ENCODE results near the gene TNRC18.

Gene TNRC18

GRCh38 chr7:5396542-5396941 is 27.1 kb downstream of the TNRC18 start:
- peaks cover 9% of the 10 kb centered on the region for H3K4me1 ChIP-seq (ENCODE audit: low read depth, poor library complexity, severe bottlenecking)
- peak overlapping the region; percentile 67 for H3K27ac ChIP-seq
- no peaks in the 10 kb centered on the region for H4K20me1 ChIP-seq (ENCODE audit: insufficient read depth)
- H3K4me3 ChIP-seq (IDR thresholded peaks at IDR 0.05; ENCODE audit: insufficient read depth, low read depth, low read length), result no peak overlapping the region
- TF ChIP-seq CTCF (conservative IDR thresholded peaks at IDR 0.05; ENCODE audit: low read depth, low read length), result no peak
- peak overlapping the region; percentile 87 for H3K4me2 ChIP-seq
- H3K9ac ChIP-seq, result peak overlapping the region; percentile 84
- peak overlapping the region; percentile 88 for H2AFZ ChIP-seq (ENCODE audit: low read depth)
- H3K36me3 ChIP-seq (ENCODE audit: insufficient read depth), result no peaks in the 10 kb centered on the region
- no peaks in the 10 kb centered on the region for H3K27me3 ChIP-seq (ENCODE audit: insufficient read depth, low read depth)
- H3K79me2 ChIP-seq (ENCODE audit: insufficient read depth, low read depth), result peaks cover 24% of the 10 kb centered on the region; the same call in 1 of the 2 replicates

DNA sequence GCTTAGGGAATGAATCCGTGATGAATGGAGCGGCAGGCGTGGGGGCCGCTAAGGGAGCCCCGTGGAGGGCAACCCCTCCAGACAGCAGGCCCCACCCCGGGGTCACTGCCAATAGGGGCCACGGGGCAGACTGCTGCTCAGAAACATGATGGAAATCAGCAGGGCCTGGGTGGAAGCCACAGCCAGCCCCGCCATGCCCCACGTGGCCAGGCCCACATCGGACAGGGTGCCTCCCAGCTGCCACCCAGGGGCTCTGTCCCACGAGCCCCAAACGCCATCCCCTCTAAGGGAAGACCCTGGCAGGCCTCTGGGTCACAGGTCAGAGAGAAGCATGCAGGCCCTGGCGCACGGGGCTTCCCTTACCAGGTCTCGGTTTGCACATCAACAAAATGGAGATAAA is 28.4 kb downstream of the TNRC18 start:
- no peak for TF ChIP-seq CTCF (conservative IDR thresholded peaks at IDR 0.05; ENCODE audit: low read depth, low read length)
- H3K4me2 ChIP-seq, result peak overlapping the region; percentile 14; the same call in 1 of the 2 replicates
- peaks cover 24% of the 10 kb centered on the region; the same call in 1 of the 2 replicates for H3K79me2 ChIP-seq (ENCODE audit: insufficient read depth, low read depth)
- H2AFZ ChIP-seq (ENCODE audit: low read depth), result no peak overlapping the region
- H3K9ac ChIP-seq, result no peak overlapping the region
- H3K27me3 ChIP-seq (ENCODE audit: insufficient read depth, low read depth), result no peaks in the 10 kb centered on the region
- H3K4me3 ChIP-seq (IDR thresholded peaks at IDR 0.05; ENCODE audit: insufficient read depth, low read depth, low read length), result no peak overlapping the region
- H4K20me1 ChIP-seq (ENCODE audit: insufficient read depth), result no peaks in the 10 kb centered on the region
- peaks cover 9% of the 10 kb centered on the region for H3K4me1 ChIP-seq (ENCODE audit: low read depth, poor library complexity, severe bottlenecking)
- no peak overlapping the region for H3K27ac ChIP-seq
- no peaks in the 10 kb centered on the region for H3K36me3 ChIP-seq (ENCODE audit: insufficient read depth)

GRCh38 chr7:5394264-5395105 is 29.1 kb downstream of the TNRC18 start:
- no peak for TF ChIP-seq CTCF (conservative IDR thresholded peaks at IDR 0.05; ENCODE audit: low read depth, low read length)
- H3K79me2 ChIP-seq (ENCODE audit: insufficient read depth, low read depth), result peaks cover 24% of the 10 kb centered on the region; the same call in 1 of the 2 replicates
- H3K27me3 ChIP-seq (ENCODE audit: insufficient read depth, low read depth), result no peaks in the 10 kb centered on the region
- no peak overlapping the region for H3K27ac ChIP-seq
- no peak overlapping the region for H2AFZ ChIP-seq (ENCODE audit: low read depth)
- no peak overlapping the region for H3K9ac ChIP-seq
- H4K20me1 ChIP-seq (ENCODE audit: insufficient read depth), result no peaks in the 10 kb centered on the region
- H3K36me3 ChIP-seq (ENCODE audit: insufficient read depth), result no peaks in the 10 kb centered on the region
- H3K4me1 ChIP-seq (ENCODE audit: low read depth, poor library complexity, severe bottlenecking), result peaks cover 9% of the 10 kb centered on the region
- no peak overlapping the region for H3K4me3 ChIP-seq (IDR thresholded peaks at IDR 0.05; ENCODE audit: insufficient read depth, low read depth, low read length)
- H3K4me2 ChIP-seq, result no peak overlapping the region

- peaks cover 9% of the 10 kb centered on the region for H3K4me1 ChIP-seq (ENCODE audit: low read depth, poor library complexity, severe bottlenecking)
- H2AFZ ChIP-seq (ENCODE audit: low read depth), result no peak overlapping the region
- no peak for TF ChIP-seq CTCF (conservative IDR thresholded peaks at IDR 0.05; ENCODE audit: low read depth, low read length)
- no peak overlapping the region for H3K4me2 ChIP-seq
- H3K27ac ChIP-seq, result no peak overlapping the region
- H3K9ac ChIP-seq, result no peak overlapping the region
- no peaks in the 10 kb centered on the region for H4K20me1 ChIP-seq (ENCODE audit: insufficient read depth)
- peaks cover 24% of the 10 kb centered on the region; the same call in 1 of the 2 replicates for H3K79me2 ChIP-seq (ENCODE audit: insufficient read depth, low read depth)
- no peak overlapping the region for H3K4me3 ChIP-seq (IDR thresholded peaks at IDR 0.05; ENCODE audit: insufficient read depth, low read depth, low read length)
- H3K27me3 ChIP-seq (ENCODE audit: insufficient read depth, low read depth), result no peaks in the 10 kb centered on the region
- no peaks in the 10 kb centered on the region for H3K36me3 ChIP-seq (ENCODE audit: insufficient read depth)
Observed at GRCh38 chr7:5393748-5394147, 29.9 kb downstream of the TNRC18 start.

Data from KMS-11 (cell line).